HG03095 (cell line): ENCODE results near the gene TSPY8.
"Not testable (repeated sequence)": the region's sequence is repeated elsewhere in the genome, so short reads cannot be mapped to it uniquely, and the experiment has no call there.

Source experiments
- ATAC-seq: cut with Tn5 transposase; IDR thresholded peaks from one replicate; pipeline ENCODE4 v1.9.1; 2021; ENCODE audit warnings: moderate library complexity; ENCODE audit not compliant: unreplicated experiment

TSPY8 gene

DNA sequence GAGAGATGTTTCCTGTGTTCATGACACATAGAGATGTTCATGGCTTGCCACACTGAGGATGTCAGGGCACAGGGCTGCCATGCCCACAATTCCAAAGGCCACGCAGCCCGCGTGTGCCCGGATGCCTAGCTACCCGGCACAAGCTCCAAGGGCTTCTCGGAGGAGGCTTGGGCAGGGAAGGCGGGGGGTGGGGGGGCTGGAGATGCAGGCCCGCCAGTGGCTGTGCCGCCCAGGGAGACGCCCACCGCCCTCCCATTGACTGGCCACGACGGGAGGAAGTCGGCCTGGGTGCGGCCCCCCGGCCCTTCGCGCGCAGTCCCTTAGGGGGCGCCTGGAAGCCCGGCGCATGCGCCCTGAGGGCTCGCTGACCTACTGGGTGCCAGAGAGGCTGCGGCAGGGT is at the start of gene TSPY8:
TSS of gene TSPY8 (plus strand) at position 301 of the 400 bp plus-strand sequence. CDS start at position 347, 46 bp downstream.
- not testable (repeated sequence) for ATAC-seq

GRCh38 chrY:9320996-9321395 is 36.6 kb upstream of the TSPY8 start:
- ATAC-seq: no peak

DNA sequence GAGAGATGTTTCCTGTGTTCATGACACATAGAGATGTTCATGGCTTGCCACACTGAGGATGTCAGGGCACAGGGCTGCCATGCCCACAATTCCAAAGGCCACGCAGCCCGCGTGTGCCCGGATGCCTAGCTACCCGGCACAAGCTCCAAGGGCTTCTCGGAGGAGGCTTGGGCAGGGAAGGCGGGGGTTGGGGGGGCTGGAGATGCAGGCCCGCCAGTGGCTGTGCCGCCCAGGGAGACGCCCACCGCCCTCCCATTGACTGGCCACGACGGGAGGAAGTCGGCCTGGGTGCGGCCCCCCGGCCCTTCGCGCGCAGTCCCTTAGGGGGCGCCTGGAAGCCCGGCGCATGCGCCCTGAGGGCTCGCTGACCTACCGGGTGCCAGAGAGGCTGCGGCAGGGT is 20.4 kb upstream of the TSPY8 start, which contains the start of gene TSPY4:
TSS of gene TSPY4 (plus strand) at position 301 of the 400 bp plus-strand sequence. CDS start at position 347, 46 bp downstream.
- not testable (repeated sequence) for ATAC-seq

DNA sequence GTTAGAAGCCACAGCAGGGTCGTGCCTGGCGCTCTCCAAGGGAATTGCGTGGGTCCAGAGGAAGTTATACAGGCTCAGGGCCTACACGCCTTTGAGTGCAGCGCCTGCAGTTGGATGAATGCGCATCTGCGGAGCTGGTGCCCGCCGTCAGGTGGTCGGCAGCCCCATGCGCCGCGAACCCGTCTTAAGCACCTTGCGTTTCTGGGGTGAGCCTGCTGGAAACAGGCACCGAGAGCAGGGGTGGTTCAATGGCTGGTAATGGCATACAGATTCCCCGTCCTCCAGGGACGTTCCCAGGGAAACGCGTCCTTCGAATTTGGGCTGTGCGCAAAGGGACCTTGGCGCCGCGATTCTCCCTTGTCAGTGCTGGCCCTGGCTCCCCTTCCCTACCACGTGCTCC is 38.9 kb downstream of the TSPY8 start:
- ATAC-seq: not testable (repeated sequence)

DNA sequence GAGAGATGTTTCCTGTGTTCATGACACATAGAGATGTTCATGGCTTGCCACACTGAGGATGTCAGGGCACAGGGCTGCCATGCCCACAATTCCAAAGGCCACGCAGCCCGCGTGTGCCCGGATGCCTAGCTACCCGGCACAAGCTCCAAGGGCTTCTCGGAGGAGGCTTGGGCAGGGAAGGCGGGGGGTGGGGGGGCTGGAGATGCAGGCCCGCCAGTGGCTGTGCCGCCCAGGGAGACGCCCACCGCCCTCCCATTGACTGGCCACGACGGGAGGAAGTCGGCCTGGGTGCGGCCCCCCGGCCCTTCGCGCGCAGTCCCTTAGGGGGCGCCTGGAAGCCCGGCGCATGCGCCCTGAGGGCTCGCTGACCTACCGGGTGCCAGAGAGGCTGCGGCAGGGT is 40.5 kb downstream of the TSPY8 start, which contains the start of gene TSPY3:
TSS of gene TSPY3 (plus strand) at position 301 of the 400 bp plus-strand sequence. CDS start at position 347, 46 bp downstream.
- not testable (repeated sequence) for ATAC-seq
